Heart right ventricle (tissue), 16 donors: ENCODE data around the gene MYO18B. TPM values are rescaled to one million over a fixed set of nuclear protein-coding genes. Genes with fewer than 3 reads are reported as not detected.

Source experiments
- ATAC-seq, 8 donors: fragments of 200-7000 bp; cut with Tn5 transposase; one replicate each; pipeline ENCODE4 v1.9.1; 2020; ENCODE audit warnings: mild to moderate bottlenecking in 8 of 8, moderate library complexity in 8 of 8, moderate number of reproducible peaks in 1 of 8
- DNase-seq, 2 donors: peaks; one replicate each; pipeline ENCODE4 v3.0.0-alpha.2; 2020
- H3K27ac ChIP-seq, 10 donors: fragments of 200-600 bp; sonication (generic) in 2 of 10; one replicate each; pipeline versions ENCODE4 v1.5.0 to v1.8.0; 2020 to 2022; ENCODE audit warnings: mild to moderate bottlenecking in 3 of 10
- H3K27me3 ChIP-seq, 7 donors: fragments of 200-600 bp; one replicate each; pipeline ENCODE4 v1.8.0; 2021 to 2022; ENCODE audit warnings: mild to moderate bottlenecking in 2 of 7
- H3K36me3 ChIP-seq, 9 donors: fragments of 200-600 bp; sonication (generic) in 1 of 9; one replicate each; pipeline versions ENCODE4 v1.5.0 to v1.8.0; 2020 to 2022; ENCODE audit warnings: mild to moderate bottlenecking in 2 of 9
- H3K4me1 ChIP-seq, 9 donors: fragments of 200-600 bp; sonication (generic) in 1 of 9; one replicate each; pipeline versions ENCODE4 v1.5.0 to v1.8.0; 2020 to 2022; ENCODE audit warnings: mild to moderate bottlenecking in 4 of 9
- H3K4me3 ChIP-seq, 10 donors: fragments of 200-600 bp; sonication (generic) in 2 of 10; one replicate each; pipeline versions ENCODE4 v1.5.0 to v1.8.0; 2020 to 2022; ENCODE audit warnings: mild to moderate bottlenecking in 7 of 10, moderate library complexity in 2 of 10
- H3K9me3 ChIP-seq, 11 donors: fragments of 200-600 bp in 10 of 11; sonication (generic) in 2 of 11; one replicate each; pipeline versions ENCODE4 v1.5.0 to v1.8.0; 2013 to 2022; ENCODE audit warnings: mild to moderate bottlenecking in 2 of 11, control low read depth in 1 of 11, moderate library complexity in 1 of 11
- WGBS, 2 donors: extraction: QIAGEN DNeasy Blood & Tissue Kit; methylation state at CpG; one replicate each; pipeline ENCODE4 v1.1.7; 2013; ENCODE audit warnings: inconsistent platforms in 1 of 2; 5-methylcytosine and 5-hydroxymethylcytosine counted together
- intact Hi-C, 10 donors: fragments of 100-400 bp; cut with DNase I; formaldehyde crosslinking; loops; one replicate each; pipeline versions ENCODE4 v1.11.1 to v1.14.2; 2022
- polyA plus RNA-seq, 2 donors: library from polyadenylated mRNA; stranded (reverse); fragments of 200-250 nt; gene quantifications; one replicate each; pipeline ENCODE4 v1.2.3, GENCODE V29; 2013
- total RNA-seq, 10 donors: library from RNA; stranded (reverse); fragmentation: NEBNext Ultra II Directional in 3 of 10; extraction: Animal tissue kit (Norgen Biotek cat#: 25700) in 3 of 10; gene quantifications; one replicate each; pipeline versions ENCODE4 v1.2.1 to v1.2.4, GENCODE V29; 2021 to 2023
- TF ChIP-seq, protein P1 (sequence below), 9 donors: fragments of 200-600 bp; sonication (generic) in 2 of 9; IDR thresholded peaks; one replicate each; pipeline versions ENCODE4 v1.5.0 to v1.8.0; 2021 to 2022; ENCODE audit warnings: antibody characterized with exemption in 9 of 9, mild to moderate bottlenecking in 5 of 9, moderate library complexity in 1 of 9
- donor health status: Arrhythmogenic right ventricular cardiomyopathy.
- donor health status: ischemic (EF 13 %, LVEDD 7.1; RV severe dilation, severe dysfunction).
- donor health status: healthy with polysubstance abuse.
- donor health status: DM: no; HTN: yes; CAD: no.
- donor health status: DM: no; HTN: no; CAD: no.
- donor health status: ischemic (EF 25% LVEDD 6.9; RV normal size, moderate dysfunction).
- donor health status: ischemic (EF 25% LVEDD 5.7; RV mildly dilated, moderate dysfunction).
- donor health status: healthy.
- donor health status: DM: yes; HTN: yes; CAD: no.
- donor health status: Ischemic cardiomyopathy.
- donor health status: ischemic (EF 35%, LVEDD 5.7; RV mildly dilated, moderate dysfunction).
- donor health status: nonischemic (EF 11% LVEDD 7.7; RV severe dilation, severe dysfunction).
- donor health status: DM: yes; HTN: yes; CAD: no.
- donor health status: PGD.
- donor health status: ischemic (EF 29% LVEDD 5.4; RV normal size, mild dysfunction).
- donor health status: nonischemic (EF 23%, LVEDD 6.1; RV moderate dilation, normal function).

The MYO18B gene
- total and polyA plus RNA-seq, 12 donors, result 111 to 407 (median 210) TPM

DNA sequence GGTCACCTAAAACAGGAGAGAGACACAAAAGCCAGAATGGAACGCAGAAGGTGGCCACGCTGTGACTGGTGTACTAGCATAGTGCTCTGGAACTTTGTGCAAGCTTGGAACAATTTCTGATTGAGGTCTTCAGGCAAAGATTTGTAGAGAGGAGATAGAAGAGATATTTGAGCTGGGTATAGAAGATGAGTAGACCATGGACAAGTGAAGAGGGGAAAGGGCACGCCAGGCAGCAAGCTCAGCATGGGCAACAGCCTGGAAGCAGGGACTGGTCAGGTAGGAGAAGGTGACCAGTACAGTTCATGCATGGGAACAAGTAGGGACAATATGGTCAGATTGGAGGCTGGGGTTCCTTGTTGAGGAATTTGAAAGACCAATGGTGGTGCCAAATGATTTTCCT, 24.4 kb downstream of the MYO18B start:
- no peak for DNase-seq
- WGBS, 2 donors, result 95 to 97% methylated on average over 3 of the region's 3 CpGs
- Histone ChIP-seq H3K27me3 (no peaks in the 10 kb centered on the region), H3K27ac (peak overlapping the region in 1 of 10 donors; percentile 96), H3K4me1 (peaks cover 0 to 42% (median 20%) of the 10 kb centered on the region in 9 donors), H3K4me3 (no peak overlapping the region), H3K9me3 (peaks cover 0 to 21% (median 0%) of the 10 kb centered on the region in 11 donors), H3K36me3 (peaks cover 0 to 72% (median 0%) of the 10 kb centered on the region in 9 donors)
- intact Hi-C loops, result no loop called here
- no peak for ATAC-seq
- TF ChIP-seq, protein P1, sequence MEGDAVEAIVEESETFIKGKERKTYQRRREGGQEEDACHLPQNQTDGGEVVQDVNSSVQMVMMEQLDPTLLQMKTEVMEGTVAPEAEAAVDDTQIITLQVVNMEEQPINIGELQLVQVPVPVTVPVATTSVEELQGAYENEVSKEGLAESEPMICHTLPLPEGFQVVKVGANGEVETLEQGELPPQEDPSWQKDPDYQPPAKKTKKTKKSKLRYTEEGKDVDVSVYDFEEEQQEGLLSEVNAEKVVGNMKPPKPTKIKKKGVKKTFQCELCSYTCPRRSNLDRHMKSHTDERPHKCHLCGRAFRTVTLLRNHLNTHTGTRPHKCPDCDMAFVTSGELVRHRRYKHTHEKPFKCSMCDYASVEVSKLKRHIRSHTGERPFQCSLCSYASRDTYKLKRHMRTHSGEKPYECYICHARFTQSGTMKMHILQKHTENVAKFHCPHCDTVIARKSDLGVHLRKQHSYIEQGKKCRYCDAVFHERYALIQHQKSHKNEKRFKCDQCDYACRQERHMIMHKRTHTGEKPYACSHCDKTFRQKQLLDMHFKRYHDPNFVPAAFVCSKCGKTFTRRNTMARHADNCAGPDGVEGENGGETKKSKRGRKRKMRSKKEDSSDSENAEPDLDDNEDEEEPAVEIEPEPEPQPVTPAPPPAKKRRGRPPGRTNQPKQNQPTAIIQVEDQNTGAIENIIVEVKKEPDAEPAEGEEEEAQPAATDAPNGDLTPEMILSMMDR (IDR thresholded peaks at IDR 0.05), result no peak

DNA sequence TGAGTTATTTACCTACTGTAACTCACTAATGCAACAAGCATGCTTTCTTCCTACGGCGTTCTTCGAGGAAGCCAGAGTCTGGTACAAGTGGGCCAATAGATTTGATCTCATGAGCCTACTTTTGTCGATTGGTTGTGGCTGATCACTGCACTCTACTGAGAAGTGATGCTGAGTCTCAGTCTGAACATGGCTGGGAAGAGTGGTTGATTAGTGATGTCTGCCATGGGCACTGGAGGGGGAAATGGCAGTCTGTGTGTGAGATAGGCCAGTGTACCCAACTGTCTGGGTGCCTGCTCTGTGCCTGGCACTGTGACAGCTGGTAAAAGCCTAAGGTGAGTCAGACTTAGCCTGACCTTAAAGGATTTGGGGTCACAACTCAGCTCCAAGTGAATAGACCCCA, 28.3 kb downstream of the MYO18B start:
- peaks cover 0 to 21% (median 0%) of the 10 kb centered on the region in 11 donors for H3K9me3 ChIP-seq
- H3K36me3 ChIP-seq, result peaks cover 0 to 76% (median 6%) of the 10 kb centered on the region in 9 donors
- 93 to 94% methylated on average over 4 of the region's 4 CpGs for WGBS, 2 donors
- TF ChIP-seq, protein P1 (IDR thresholded peaks at IDR 0.05), result no peak
- H3K27me3 ChIP-seq, result no peaks in the 10 kb centered on the region
- no peak overlapping the region for H3K27ac ChIP-seq
- DNase-seq, result no peak
- intact Hi-C loops, result loop anchor here in 9 of 10 donors (5.0 to 10.0 kb wide), 11 partner anchors 46 to 564 kb away; no protein-coding TSS in a partner anchor
- no peak overlapping the region for H3K4me3 ChIP-seq
- H3K4me1 ChIP-seq, result peaks cover 0 to 9% (median 0%) of the 10 kb centered on the region in 9 donors
- ATAC-seq, result peak in 1 of 8 donors; percentile 23

DNA sequence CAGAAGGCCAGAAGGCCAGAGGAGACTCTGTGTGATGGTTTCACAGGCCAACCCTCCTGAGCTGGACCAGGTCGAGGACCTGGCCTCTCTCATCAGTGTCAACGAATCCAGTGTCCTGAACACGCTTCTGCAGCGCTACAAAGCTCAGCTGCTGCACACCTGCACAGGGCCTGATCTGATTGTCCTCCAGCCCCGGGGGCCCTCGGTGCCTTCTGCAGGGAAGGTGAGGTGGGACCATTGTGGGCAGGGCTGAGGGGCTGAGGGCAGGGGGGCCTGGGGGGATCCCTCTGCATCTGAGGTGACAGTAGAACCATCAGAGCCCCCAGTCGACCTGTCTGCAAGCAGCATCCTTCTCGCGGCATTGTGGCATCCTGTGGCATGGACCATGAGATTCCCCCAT, 30.3 kb downstream of the MYO18B start:
- H3K27me3 ChIP-seq, result no peaks in the 10 kb centered on the region
- H3K36me3 ChIP-seq, result peaks cover 0 to 81% (median 7%) of the 10 kb centered on the region in 9 donors
- TF ChIP-seq, protein P1 (IDR thresholded peaks at IDR 0.05), result no peak
- no peak overlapping the region for H3K27ac ChIP-seq
- no peak overlapping the region for H3K4me3 ChIP-seq
- 67 to 68% methylated on average over 9 of the region's 9 CpGs for WGBS, 2 donors
- peak in 1 of 8 donors; percentile 11 for ATAC-seq
- peaks cover 0 to 2% (median 0%) of the 10 kb centered on the region in 11 donors for H3K9me3 ChIP-seq
- DNase-seq, result no peak
- peaks cover 0 to 3% (median 0%) of the 10 kb centered on the region in 9 donors for H3K4me1 ChIP-seq
- intact Hi-C loops, result loop anchor here (2.0 to 10.0 kb wide), 12 partner anchors 47 to 563 kb away; no protein-coding TSS in a partner anchor

DNA sequence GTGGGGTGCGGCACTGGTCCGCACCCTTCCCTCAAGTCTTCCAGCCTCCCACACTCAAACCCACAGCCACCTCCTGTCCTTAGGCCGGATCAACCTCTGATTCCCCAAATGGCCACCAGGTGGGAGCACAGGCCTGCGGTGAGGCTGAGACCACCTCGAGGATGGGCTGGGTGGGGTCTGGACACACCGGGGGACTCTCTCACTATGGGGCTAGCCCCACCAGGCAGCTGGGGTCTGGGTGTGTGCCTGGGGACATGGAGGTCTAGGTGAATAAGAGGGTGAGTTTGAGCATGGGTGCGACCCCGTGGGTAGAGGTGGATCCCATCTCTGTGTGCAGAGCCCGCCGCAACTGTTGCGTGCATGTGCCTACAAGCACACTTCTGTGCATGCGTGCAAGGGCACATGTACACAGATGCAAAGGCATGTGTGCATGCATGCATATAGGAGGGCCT, 32.6 kb downstream of the MYO18B start:
- ATAC-seq (peak in 4 of 8 donors; percentile 4 to 35 (median 18)), DNase-seq (no peak)
- Histone ChIP-seq H3K4me3 (no peak overlapping the region), H3K4me1 (peaks cover 0 to 3% (median 0%) of the 10 kb centered on the region in 9 donors), H3K36me3 (peaks cover 0 to 81% (median 0%) of the 10 kb centered on the region in 9 donors), H3K27ac (no peak overlapping the region), H3K9me3 (no peaks in the 10 kb centered on the region), H3K27me3 (no peaks in the 10 kb centered on the region)
- intact Hi-C loops, result loop anchor here in 9 of 10 donors (5.0 to 10.0 kb wide), 11 partner anchors 50 to 560 kb away; no protein-coding TSS in a partner anchor
- WGBS, 2 donors, result 64 to 70% methylated on average over 12 of the region's 12 CpGs
- TF ChIP-seq, protein P1 (IDR thresholded peaks at IDR 0.05), result peak in 7 of 9 donors; percentile 20 to 49 (median 38)
